ENCODE measurements around the gene BCAP31.
"Not testable (repeated sequence)": the region's sequence is repeated elsewhere in the genome, so short reads cannot be mapped to it uniquely, and the experiment has no call there.

BCAP31 gene

DNA sequence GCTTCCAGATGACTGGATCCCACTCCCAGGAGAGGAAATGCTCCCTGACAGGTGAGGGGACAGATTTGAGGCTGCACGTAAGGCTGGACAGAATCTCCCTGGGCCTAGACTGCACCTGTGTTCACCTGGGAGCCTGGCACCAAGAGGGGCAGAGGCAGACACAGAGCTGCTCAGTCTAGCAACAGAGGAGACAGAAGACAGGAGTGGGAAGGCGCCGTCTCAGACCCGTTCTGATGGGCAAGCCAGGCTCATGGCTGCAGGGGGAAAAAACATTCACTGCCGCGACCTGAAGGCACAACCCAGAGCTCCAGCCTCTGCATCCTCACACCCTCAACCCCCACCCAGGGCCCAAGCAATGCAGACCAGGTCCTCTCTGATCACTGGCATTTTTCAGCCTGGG, 16.8 kb downstream of the BCAP31 start:
- no peak for DNase-seq

- DNase-seq: no peak
Observed at GRCh38 chrX:153706799-153707198, 17.4 kb downstream of the BCAP31 start.

DNA sequence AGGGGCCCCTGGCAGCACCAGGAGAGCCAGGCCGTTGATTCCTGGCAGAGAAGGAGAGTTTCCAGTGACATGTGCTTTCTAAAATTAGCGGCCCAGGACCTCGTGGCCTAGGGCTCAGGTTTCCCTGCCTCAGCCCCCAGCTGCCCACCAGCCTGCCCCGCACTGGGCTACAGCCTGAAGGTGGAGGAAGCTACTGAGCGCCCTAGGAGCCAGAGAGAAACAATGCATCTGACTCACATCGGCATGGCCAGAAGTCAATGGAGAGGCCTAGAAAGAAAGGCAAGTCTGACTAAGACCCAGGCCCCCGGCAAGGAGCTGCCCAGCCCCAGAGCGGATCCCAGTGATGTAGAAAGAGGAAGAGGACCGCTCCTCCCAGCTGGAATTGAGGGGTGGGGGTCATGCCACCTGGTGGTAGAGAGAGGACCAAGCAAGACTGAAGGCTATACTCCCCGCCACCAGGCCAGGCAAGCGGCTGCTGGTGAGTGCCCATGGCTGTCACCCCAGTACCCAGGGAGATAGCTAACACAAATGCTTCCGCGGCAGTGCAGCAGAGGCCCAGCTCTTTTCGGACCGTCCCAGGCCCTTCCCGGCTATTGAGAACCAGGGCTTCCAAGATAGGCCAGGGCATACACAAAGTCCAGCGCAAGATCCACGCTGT, 18.7 kb downstream of the BCAP31 start:
- DNase-seq: not testable (repeated sequence)

DNA sequence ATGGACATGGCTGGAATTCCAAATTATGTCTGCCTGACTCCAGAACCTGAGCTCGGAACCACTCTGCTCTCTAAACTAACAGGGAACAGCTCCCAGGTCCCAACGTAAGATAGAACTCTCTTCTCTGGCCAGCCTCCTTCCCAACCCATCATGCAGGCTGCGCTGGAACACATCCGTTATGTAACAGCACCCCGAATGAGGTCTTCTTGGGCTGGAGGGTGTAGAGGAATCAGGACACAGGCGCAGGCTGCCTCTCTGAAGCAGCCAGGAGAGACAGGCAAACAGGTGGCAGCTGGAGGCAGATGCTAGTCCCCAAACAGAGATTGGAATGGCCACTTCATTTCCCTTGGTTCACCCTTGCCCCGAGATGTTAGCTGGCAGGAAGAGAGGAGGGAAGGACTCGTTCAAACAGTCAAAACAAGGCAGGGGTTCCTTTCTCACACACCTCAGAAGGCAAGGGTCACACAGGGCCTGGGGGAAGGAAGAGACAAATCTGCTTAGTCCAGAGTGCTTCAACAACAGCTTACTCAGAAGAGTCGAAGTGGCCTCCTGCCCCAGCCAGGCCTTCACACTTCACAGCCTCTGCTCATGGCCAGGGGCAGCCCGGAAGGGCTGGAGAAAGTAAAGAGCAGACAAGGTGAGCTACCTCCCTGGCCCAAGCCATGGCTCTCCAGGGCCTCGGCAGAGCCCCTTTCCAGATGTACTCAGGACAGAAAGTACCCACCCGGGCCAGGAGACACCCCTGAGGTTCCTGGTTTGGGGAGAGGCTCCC, 19.4 kb downstream of the BCAP31 start:
- not testable (repeated sequence) for DNase-seq

DNA sequence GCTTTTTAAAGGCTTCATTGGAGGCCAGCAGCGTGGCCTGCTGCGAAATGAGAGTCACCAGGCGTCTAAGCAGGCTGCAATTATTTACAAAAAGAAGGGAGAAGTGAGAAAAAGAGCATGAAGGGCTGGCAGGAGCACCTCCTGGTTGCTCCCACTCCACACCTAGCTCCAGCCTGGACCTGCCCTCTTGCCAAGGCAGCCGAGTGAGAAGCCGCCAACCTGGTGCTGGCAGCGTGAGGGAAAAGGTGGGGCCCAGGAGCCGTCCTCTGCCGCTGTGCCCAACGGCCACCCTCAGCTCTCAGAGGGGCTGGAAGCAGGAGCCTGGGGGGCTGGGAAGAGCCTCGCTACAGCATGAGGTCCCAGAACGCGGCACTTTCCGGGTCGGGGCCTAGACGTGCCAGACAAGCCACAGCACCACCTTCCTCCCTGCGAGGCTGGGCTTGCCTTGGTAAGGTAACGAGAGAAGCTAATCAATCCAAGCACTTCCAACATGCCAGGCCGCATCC, 20.1 kb downstream of the BCAP31 start:
- DNase-seq: no peak

DNA sequence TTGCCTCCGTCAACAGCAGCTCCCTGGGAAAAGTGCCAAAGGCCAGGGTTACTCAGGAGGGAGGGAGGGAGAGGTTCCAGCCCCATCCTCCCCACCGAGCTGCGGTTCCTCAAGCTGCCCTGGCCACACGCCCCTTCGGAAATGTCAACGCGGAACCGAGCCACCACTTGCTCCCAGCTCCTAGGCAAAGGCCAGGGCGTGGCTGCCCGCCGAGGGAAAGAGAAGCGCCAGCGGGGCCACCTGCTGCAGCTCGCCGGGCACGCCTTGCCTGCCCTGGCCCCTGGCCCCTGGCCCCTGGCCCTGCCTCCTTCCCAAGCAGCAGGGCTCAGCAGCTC, 21.2 kb downstream of the BCAP31 start:
- no peak for DNase-seq

- DNase-seq: no peak
Observed at GRCh38 chrX:153702336-153703035, 21.7 kb downstream of the BCAP31 start.

DNA sequence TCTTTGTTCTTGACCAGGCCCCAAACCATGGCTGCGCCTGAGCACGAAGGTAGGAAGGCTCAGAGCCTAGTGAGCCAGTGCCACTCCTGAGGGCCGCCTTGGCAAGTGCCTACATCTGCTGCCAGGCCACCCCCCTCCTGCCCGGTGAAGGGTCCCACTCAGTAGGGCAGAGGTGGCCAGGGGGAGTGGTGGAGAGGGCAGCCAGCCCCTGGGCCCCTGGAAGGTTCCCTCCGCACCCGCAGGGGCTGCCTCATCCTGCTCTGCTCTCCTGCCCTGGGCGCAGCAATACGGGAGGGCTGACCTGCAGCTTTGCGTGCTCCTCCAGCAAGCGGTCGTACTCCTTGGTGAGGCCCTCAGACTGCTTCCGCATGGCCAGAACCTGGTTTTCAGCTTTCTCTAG, 22.5 kb downstream of the BCAP31 start:
- DNase-seq: no peak

DNA sequence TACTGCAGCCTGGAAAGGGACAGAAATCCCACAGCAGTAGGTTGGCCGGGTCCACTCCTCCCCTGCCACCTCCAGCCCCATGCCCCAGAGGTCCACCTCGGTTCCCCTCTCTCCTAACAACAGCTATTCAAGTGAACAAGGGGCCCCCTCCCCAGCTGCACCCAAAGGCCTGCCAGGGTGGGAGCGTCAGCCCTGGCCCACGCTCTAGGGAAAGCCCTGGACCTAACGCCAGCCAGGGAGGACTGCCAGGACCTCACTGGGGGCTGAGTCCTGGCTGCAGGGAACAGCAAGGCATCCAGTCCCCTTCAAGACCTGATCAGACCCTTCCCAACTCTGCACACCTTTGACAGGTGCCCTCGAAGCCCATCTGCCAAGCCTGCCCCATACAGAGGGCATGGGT, 23.2 kb downstream of the BCAP31 start:
- no peak for DNase-seq

DNA sequence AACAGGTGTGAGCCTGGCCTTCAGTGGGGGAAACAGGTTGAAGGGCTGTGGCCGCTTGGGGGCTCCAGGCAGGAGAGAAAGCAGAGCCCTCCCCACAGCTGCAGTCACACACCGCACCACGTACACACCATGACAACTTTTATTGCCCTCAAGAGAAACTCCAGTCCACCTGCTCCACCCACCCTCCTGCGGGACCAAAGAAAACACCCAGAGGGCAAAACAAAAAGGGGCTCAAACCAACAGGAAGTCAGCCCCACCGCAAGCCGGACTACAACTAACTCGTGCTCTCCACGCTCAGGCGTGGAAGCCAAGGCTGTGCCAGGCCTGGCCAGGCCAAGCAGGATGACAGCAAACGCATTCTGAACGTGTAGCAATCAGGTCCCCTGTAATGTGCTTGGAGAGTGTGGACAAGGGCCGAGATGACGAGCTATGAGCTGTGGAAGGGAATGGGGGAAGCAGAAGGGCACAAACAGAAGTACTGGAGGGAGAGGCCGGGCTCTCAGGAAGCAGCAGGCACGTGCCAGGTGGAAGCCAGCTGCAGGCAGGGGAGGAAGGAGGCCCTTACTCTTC, 23.7 kb downstream of the BCAP31 start:
- DNase-seq: no peak

- DNase-seq: not testable (repeated sequence)
Observed at GRCh38 chrX:153699784-153700371, 24.3 kb downstream of the BCAP31 start.

DNA sequence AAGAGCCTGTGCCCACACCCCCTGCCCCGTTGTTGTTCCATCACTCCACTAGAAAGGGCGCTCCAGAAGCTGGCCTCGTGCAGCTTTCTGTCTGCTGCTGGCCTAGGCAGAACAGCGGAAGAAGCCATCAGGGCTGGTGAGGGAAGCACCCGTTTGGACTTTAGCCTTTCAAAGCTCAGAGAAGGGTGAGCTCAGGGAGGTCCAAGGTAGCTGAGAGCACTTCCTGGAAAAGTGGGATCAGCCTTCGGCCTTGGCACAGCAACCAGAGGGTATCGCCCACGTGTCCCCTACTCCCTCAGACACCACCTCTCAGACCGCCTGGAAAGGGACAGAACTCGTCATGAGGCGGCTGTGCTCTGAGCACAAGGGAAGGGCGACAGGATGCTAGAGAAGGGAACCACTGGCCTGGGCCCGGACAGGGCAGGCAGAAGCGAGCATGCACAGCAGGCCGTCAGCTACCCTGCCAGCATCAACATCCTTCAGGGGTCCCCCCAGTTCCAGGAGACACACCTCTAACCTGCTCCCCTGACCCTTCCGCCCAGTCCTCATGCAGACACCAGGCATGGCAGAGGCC, 24.9 kb downstream of the BCAP31 start:
- DNase-seq: not testable (repeated sequence)

DNA sequence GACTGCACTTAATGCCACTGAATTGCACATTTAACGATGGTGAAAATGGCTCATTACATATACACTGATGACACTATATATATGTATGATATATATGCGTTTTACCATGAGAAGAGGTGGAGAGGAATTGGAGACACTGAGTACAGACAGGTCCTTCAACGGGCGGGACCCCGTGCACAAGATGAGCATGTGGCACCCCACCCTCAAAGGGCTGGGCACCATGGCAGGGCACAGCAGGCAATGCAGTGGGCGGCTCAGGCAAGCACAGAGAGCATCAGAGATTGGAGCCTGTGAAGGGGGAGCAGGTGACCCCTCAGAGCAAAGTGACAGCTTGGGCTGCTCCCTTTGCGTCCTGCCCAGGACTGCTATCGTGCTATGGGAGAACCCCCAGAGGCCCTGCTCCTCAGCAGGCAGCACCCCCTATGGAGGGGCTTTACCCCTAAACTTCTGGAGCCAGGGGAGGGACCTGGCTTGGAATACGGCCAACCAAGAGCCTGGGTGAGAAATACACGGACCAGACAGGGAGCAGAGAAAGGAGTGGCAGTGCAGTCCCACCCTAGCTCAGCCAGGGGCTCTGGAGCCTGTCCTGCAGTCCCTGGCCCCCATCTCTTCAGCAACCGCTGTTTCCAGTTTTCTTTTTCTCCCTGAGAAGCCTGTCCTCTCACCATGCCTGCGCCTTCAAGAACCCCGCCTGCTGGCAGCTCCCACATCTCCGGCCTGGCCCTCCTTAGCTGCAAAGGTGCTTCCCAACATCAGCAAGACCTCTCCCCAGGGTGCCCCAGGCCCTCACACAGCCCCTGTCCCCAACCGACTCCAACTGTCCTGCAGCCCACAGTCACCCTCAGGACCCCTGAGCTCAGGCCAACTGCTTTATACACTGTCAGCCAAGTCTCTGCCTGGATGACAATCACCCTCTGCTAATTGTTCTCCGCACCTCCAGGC, 26.0 kb downstream of the BCAP31 start:
- DNase-seq: no peak

GRCh38 chrX:153696986-153697722, 27.0 kb downstream of the BCAP31 start:
- not testable (repeated sequence) for DNase-seq

- not testable (repeated sequence) for DNase-seq
Observed at GRCh38 chrX:153696538-153696937, 27.6 kb downstream of the BCAP31 start.

DNA sequence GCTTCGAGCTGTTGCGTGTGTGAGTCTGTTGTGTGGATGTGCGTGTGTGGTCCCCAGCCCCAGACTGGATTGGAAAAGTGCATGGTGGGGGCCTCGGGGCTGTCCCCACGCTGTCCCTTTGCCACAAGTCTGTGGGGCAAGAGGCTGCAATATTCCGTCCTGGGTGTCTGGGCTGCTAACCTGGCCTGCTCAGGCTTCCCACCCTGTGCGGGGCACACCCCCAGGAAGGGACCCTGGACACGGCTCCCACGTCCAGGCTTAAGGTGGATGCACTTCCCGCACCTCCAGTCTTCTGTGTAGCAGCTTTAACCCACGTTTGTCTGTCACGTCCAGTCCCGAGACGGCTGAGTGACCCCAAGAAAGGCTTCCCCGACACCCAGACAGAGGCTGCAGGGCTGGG, 28.1 kb downstream of the BCAP31 start:
- no peak for DNase-seq

- DNase-seq: no peak
Observed at GRCh38 chrX:153694687-153695270, 29.4 kb downstream of the BCAP31 start.

DNA sequence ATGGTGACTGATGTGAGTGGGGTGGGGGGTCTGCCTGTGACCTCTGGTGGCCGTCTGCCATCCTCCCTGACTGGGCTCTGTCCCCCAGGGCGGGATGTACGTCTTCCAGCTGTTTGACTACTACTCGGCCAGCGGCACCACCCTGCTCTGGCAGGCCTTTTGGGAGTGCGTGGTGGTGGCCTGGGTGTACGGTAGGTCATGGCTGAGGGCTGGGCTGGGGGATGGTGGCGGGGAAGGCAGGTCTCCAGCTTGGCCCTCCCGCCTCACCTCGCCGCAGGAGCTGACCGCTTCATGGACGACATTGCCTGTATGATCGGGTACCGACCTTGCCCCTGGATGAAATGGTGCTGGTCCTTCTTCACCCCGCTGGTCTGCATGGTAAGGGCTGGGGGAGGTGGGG, 29.9 kb downstream of the BCAP31 start:
- DNase-seq: not testable (repeated sequence)

DNA sequence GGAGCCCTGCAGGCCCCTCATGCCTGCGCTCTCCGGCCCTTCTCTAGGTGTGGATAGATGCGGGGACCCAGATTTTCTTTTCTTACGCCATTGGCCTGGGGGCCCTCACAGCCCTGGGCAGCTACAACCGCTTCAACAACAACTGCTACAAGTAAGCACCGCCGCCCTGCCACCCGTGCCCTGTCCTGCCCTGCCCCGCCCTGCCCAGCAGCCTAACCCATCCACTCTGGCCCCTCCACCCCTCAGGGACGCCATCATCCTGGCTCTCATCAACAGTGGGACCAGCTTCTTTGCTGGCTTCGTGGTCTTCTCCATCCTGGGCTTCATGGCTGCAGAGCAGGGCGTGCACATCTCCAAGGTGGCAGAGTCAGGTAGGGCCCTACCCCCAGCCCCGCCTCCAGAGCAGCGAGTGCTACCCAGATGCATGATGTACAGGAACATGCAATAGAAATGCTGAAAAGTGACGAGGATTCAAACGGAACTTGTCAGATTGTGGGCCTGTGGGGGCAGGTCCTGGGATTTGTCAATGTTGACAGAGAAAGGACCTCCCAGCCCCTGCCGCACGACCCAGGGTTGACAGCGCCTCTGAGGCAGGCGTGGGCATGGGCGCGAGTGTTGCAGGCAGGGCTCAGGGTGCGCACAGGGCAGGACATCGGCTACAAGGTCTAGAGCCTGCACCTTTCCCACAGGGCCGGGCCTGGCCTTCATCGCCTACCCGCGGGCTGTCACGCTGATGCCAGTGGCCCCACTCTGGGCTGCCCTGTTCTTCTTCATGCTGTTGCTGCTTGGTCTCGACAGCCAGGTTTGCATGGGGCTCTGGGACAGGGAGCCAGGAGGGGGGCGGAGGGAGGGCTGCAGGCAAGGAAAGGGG, 30.7 kb downstream of the BCAP31 start:
- DNase-seq: no peak

All from hippocampal formation (tissue), 2 donors.